Activated naive CD4-positive, alpha-beta T cell treated with anti-CD3 and anti-CD28 coated beads, Interleukin-2, amount 50 U/mL, for 24 hours (primary cell): Measurements from ENCODE around the gene HCST.
"Not testable (repeated sequence)": the region's sequence is repeated elsewhere in the genome, so short reads cannot be mapped to it uniquely, and the experiment has no call there.

Experiments
- H3K27ac Mint-ChIP-seq: one replicate; pipeline ENCODE4 v1.8.0; 2021; ENCODE audit warnings: mild to moderate bottlenecking, mixed read lengths
- H3K27me3 Mint-ChIP-seq: one replicate; pipeline ENCODE4 v1.8.0; 2021; ENCODE audit warnings: mixed read lengths
- H3K36me3 Mint-ChIP-seq: one replicate; pipeline ENCODE4 v1.8.0; 2021; ENCODE audit warnings: mixed read lengths
- H3K4me1 Mint-ChIP-seq: one replicate; pipeline ENCODE4 v1.8.0; 2021; ENCODE audit warnings: mixed read lengths
- H3K4me3 Mint-ChIP-seq: one replicate; pipeline ENCODE4 v1.8.0; 2021; ENCODE audit warnings: mild to moderate bottlenecking, mixed read lengths
- H3K9me3 Mint-ChIP-seq: one replicate; pipeline ENCODE4 v1.8.0; 2021; ENCODE audit warnings: mixed read lengths

Gene HCST

DNA sequence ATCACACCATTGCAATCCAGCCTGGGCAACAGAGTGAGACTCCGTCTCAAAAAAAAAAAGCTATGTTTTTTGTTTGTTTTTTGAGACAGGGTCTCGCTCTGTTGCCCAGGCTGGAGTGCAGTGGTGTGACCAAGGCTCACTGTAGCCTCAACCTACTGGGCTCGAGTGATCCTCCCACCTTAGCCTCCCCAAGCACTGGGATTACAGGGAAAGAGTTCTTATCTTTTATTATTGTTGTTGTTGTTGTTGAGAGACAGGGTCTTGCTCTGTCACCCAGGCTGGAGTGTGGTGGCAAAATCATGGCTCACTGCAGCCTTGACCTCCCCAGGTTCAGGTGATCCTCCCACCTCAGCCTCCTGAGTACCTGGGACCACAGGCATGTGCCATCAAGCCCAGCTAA is 10.5 kb upstream of the HCST start:
- not testable (repeated sequence) for H3K27me3 Mint-ChIP-seq, H3K27ac Mint-ChIP-seq, H3K9me3 Mint-ChIP-seq, H3K4me3 Mint-ChIP-seq
- H3K36me3 Mint-ChIP-seq, result peaks cover 20% of the 10 kb centered on the region
- H3K4me1 Mint-ChIP-seq, result peaks cover 22% of the 10 kb centered on the region

DNA sequence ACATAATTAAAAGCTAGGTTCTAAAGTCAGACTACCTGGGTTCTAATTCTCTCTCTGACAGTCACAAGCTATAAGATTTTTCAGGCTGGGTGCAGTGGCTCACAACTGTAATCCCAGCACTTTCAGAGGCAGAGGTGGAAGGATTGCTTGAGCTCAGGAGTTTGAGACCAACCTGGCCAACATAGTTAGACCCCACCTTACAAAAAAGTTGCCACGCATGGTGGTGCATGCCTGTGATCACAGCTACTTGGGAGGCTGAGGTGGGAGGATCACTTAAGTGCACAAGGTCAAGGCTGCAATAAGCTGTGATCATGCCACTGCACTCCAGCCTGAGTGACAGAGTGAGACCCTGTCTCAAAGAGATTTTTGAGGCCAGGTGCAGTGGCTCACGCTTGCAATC is 8.0 kb upstream of the HCST start:
- Mint-ChIP-seq H3K4me1 (peaks cover 27% of the 10 kb centered on the region), H3K27ac (no peak overlapping the region), H3K4me3 (peak overlapping the region; percentile 49), H3K36me3 (peaks cover 15% of the 10 kb centered on the region), H3K9me3 (no peaks in the 10 kb centered on the region), H3K27me3 (no peaks in the 10 kb centered on the region)

DNA sequence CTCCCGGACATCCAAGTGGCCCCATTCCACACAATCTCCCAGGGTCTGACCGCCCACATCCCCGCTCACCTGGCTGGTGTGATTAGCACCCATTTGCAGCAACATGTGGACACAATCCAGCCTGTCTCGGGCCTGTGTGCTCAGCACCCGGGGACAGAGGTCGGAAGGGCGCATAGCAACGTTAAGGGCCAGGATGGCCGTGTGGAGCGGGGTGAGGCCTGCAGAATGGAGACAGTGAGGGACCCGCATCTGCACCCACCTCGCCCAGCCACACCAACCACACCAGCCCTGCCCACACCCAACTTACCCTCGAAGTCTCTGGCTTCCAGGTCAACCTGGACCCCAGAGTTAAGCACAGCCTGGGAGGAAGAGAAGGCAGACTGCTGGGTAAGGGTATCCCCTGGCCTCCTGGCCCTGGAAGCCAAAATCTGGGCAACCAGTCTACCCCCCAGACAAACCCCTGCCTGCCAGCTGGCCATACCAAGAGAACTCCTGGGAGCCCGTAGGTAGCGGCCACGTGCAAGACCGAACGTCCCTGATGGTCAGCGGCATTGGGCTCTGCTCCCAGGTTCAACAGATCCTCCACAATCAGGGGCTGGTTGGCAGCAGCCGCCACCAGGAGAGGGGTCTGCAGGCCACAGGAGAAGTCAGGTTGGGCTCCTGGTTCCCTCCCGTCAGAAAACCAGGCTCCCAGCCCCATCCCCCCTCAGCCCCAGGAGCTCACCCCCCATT is 6.3 kb upstream of the HCST start:
- H3K27me3 Mint-ChIP-seq, result no peaks in the 10 kb centered on the region
- no peaks in the 10 kb centered on the region for H3K9me3 Mint-ChIP-seq
- H3K36me3 Mint-ChIP-seq, result peaks cover 11% of the 10 kb centered on the region
- H3K4me1 Mint-ChIP-seq, result peaks cover 27% of the 10 kb centered on the region
- H3K27ac Mint-ChIP-seq, result peak overlapping the region; percentile 84
- peak overlapping the region; percentile 90 for H3K4me3 Mint-ChIP-seq

DNA sequence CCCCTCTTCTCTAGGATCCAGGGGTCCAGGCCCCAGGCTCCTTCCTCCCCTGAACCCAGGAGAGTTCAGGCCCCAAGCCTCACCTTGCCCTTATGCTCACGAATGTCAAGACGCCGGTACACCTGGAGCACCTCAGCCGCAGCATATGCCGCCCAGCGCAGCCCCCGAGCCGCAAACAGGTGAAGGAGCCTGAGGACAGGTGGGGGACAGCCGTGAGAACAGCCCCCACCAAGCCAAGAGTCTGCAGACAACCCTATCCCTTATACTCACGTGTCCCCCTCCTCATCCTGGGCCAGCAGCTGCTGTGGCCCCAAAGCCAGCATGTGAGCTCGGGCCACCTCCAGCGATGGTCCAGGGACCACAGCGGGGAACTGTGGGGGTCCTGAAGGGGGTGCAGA is 5.7 kb upstream of the HCST start:
- peaks cover 28% of the 10 kb centered on the region for H3K4me1 Mint-ChIP-seq
- no peak overlapping the region for H3K27ac Mint-ChIP-seq
- no peaks in the 10 kb centered on the region for H3K27me3 Mint-ChIP-seq
- peak overlapping the region; percentile 90 for H3K4me3 Mint-ChIP-seq
- H3K36me3 Mint-ChIP-seq, result peaks cover 11% of the 10 kb centered on the region
- H3K9me3 Mint-ChIP-seq, result no peaks in the 10 kb centered on the region

DNA sequence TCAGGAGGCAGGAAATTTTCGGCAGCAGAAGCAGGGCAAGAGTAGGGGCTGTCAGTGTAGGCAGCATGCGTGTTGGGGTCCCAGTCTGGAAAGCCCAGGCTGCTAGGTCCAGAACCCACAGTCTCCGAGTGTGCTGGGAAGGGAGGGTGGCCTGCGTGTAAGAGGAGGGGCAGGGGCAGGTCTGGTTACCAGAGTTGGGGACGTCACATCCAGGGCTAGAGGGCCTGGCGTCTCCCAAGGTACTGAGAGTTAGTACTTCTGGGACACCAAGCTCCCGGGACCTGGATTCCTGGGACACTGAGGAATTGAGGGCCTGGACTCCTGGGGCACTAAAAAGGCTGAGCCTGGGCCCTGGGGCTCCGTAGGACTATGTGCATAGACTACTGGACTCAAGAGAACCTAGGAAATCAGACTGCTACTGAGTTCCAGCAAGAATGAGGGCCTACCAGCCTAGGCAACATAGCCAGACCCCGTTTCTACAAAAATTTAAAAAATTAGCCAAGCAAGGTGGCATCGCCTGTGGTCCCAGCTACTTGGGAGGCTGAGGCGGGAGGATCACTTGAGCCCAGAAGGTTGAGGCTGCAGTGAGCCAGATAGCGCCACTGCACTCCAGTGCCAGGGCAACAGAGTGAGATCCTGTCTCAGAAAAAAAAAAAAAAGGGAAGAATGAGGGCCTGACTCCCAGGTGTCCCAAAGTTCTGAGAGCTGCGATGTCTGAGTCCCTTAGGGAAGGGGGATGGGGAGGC is 4.5 kb upstream of the HCST start:
- H3K36me3 Mint-ChIP-seq, result peaks cover 7% of the 10 kb centered on the region
- peak overlapping the region; percentile 90 for H3K4me3 Mint-ChIP-seq
- peak overlapping the region; percentile 51 for H3K27ac Mint-ChIP-seq
- H3K4me1 Mint-ChIP-seq, result peaks cover 35% of the 10 kb centered on the region
- no peaks in the 10 kb centered on the region for H3K27me3 Mint-ChIP-seq
- no peaks in the 10 kb centered on the region for H3K9me3 Mint-ChIP-seq

DNA sequence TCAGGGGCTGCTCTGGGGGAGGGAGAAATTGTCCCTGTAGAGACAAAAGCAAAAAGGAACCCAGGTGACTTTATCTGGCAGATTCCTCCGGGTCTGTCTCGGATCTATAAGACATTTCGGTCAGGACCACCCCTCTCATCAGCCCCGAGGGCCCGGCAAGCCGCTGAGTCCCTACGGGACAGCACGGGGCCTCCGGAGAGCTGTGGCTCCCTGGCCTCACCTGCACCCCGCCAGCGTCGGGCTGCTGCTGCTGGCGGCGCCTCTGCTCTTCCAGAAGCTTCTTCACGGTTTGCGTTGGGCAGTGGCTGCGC is 3.9 kb upstream of the HCST start:
- Mint-ChIP-seq H3K27ac (peak overlapping the region; percentile 88), H3K4me1 (peaks cover 37% of the 10 kb centered on the region), H3K4me3 (peak overlapping the region; percentile 90), H3K9me3 (no peaks in the 10 kb centered on the region), H3K36me3 (peaks cover 7% of the 10 kb centered on the region), H3K27me3 (no peaks in the 10 kb centered on the region)

DNA sequence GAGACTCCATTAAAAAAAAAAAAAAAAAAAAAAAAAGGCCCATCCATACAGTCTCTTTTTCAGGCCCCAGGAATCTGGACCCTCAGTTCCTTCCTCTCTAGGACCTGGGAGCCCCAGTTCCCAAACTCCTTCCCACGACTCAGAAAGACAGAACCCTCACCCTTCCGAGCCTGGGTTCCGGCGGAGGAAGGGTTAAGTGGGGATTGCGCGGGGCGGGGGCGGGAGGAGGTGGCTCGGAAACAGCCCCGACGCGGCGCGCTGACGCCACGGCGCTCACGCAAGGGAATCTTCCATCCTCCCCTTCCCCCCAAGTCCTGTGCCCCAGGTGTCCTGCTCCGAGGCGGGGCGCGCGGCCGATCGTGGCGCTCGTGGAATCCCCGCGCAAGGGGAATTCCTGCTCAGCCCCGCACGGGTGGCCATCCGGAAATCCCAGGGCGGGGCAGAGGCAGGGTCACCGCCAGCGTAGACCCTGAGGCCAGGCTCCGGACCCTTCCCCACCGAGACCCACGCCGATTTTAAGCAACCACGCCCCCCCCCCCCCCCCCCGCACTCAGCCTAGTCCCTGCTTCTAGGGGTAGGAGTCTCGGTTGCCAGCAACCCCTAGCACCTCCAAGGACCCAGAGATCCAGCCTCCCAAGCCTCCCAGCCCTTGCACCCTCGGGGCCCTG is 2.6 kb upstream of the HCST start:
- Mint-ChIP-seq H3K27ac (peak overlapping the region; percentile 88), H3K9me3 (no peaks in the 10 kb centered on the region), H3K27me3 (no peaks in the 10 kb centered on the region), H3K4me3 (peak overlapping the region; percentile 90), H3K4me1 (peaks cover 46% of the 10 kb centered on the region), H3K36me3 (peaks cover 7% of the 10 kb centered on the region)

DNA sequence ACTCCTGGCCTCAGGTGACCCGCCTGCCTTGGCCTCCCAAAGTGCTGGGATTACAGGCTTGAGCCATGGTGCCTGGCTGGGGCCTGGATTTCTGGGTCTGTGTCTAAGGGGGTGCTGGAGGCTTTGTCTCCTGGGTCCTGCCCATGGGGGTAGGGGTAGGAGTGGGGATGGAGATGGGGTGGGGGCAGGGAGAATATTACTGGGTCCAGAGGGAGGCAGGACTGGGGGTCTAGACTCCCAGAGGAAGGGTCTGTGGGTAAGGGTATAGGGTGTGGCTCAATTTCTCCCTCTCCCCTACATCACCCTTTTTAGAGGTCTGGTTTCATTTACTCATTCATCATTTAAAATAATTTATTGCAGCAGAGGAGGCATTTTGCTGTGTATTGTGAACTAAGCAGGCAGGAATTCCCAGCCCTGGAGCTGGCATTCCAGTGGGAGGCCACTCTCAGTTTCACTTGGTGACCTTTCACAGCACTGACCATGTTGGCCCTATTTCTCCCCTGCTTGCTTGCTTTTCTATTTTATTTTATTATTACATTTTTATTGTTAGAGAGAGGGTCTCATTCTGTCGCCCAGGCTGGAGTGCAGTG is 1.2 kb upstream of the HCST start:
- peak overlapping the region; percentile 46 for H3K27ac Mint-ChIP-seq
- H3K27me3 Mint-ChIP-seq, result no peaks in the 10 kb centered on the region
- no peaks in the 10 kb centered on the region for H3K9me3 Mint-ChIP-seq
- peaks cover 4% of the 10 kb centered on the region for H3K36me3 Mint-ChIP-seq
- peak overlapping the region; percentile 90 for H3K4me3 Mint-ChIP-seq
- peaks cover 45% of the 10 kb centered on the region for H3K4me1 Mint-ChIP-seq

DNA sequence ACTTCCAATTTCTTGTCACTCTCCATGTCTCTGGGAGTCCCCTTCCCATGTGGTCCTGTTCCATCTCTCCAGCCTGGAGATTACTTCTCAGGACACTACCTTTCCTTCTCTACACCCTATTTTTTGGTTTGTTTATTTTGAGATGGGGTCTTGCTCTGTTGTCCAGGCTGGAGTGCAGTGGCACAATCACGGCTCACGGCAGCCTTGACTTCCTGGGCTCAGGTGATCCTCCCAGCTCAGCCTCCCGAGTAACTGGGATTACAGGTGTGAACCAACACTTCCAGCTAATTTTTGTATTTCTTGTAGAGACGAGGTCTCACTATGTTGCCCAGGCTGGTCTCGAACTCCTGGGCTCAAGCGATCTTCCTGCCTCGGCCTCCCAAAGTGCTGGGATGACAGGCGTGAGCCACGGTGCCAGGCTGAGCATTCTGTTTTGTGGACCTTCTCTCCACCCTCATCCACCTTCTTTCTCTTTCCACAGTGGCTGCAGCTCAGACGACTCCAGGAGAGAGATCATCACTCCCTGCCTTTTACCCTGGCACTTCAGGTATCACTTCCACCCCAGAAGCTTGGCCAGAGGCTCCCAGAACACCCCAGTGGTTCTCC is 644 bp downstream of the HCST start:
- H3K4me1 Mint-ChIP-seq, result peaks cover 45% of the 10 kb centered on the region
- H3K27ac Mint-ChIP-seq, result peak overlapping the region; percentile 85
- no peaks in the 10 kb centered on the region for H3K36me3 Mint-ChIP-seq
- no peaks in the 10 kb centered on the region for H3K9me3 Mint-ChIP-seq
- H3K27me3 Mint-ChIP-seq, result no peaks in the 10 kb centered on the region
- peak overlapping the region; percentile 90 for H3K4me3 Mint-ChIP-seq

DNA sequence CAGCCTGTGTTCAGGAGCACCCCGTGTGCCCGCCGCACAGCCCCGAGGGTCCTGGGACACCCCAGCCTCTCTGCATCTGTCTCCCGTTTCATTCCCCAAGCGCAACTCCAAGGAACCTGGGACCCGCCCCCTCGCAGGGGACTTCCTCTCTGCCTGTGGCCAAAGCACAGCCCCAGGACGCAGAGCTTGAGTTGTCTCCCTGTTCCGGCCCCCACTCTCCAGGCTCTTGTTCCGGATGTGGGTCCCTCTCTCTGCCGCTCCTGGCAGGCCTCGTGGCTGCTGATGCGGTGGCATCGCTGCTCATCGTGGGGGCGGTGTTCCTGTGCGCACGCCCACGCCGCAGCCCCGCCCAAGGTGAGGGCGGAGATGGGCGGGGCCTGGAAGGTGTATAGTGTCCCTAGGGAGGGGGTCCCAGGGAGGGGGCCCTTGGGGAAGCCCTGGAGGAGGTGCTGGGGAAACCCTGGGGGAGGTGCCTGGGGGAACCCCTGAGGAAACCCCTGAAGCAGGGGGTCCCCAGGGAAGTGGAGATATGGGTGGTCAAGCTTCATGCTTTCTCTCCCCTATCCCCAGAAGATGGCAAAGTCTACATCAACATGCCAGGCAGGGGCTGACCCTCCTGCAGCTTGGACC is 1.3 kb downstream of the HCST start:
- Mint-ChIP-seq H3K36me3 (no peaks in the 10 kb centered on the region), H3K27me3 (no peaks in the 10 kb centered on the region), H3K9me3 (no peaks in the 10 kb centered on the region), H3K4me3 (peak overlapping the region; percentile 90), H3K27ac (peak overlapping the region; percentile 85), H3K4me1 (peaks cover 44% of the 10 kb centered on the region)

DNA sequence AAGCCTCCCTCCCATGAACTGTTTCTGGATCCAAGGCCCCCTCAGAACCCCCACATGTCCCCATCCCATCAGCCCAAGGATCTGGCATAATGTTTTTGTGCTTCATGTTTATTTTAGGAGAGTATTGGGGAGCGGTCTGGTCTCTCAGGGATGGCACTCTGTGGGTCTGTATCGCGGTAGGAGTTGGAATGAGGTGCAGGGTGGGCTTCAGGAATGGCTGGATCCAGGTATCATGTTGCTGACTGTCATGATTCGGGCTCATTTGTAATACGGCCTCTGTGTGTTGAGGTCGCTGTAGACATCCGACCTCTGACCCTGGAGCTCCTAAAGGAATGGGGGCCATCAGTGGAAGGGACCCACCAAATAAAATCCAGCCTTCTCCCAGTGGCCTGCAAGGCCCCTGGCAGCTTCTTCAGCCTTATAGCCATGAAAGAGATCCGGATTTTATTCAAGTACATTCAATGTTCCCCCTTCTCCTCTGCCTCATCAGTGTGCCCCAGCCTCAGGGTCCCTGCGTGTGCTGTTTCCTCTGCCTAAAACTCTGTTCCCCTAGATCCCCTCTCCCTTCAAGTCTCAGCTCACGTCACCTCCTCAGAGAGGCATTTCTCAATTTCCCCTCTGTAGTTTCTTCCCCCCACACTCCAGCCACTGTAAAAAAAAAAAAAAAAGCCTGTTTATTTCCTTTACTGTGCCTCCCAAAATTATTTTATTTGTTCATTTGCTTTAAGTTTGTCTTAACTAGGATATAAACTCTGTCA is 2.2 kb downstream of the HCST start:
- Mint-ChIP-seq H3K27me3 (no peaks in the 10 kb centered on the region), H3K36me3 (no peaks in the 10 kb centered on the region), H3K27ac (peak overlapping the region; percentile 66), H3K4me1 (peaks cover 50% of the 10 kb centered on the region), H3K4me3 (peak overlapping the region; percentile 72), H3K9me3 (no peaks in the 10 kb centered on the region)

DNA sequence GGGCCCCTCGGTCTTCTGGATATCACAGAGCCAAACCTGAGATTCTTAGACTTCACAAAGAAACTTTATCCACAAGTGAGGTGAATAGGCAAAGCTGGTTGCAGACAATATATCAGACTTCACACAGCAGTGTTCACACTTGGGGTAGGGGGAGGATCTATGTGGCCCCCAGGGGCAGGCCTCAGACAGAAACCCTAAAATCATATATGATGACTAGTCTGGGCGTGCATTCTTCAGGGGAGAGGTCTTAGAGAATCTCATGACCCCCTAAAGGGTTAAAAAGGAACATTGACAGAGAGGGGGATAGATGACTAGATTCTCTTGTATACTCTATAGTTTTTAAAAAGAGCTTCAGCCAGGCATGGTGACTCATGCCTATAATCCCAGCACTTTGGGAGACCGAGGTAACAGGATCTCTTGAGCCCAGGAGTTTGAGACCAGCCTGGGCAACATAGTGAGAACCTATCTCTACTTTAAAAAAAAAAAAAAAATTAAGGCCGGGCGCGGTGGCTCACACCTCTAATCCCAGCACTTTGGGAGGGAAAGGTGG is 2.9 kb downstream of the HCST start:
- H3K9me3 Mint-ChIP-seq, result no peaks in the 10 kb centered on the region
- H3K27ac Mint-ChIP-seq, result peak overlapping the region; percentile 61
- peak overlapping the region; percentile 39 for H3K4me3 Mint-ChIP-seq
- H3K36me3 Mint-ChIP-seq, result no peaks in the 10 kb centered on the region
- peaks cover 52% of the 10 kb centered on the region for H3K4me1 Mint-ChIP-seq
- no peaks in the 10 kb centered on the region for H3K27me3 Mint-ChIP-seq

DNA sequence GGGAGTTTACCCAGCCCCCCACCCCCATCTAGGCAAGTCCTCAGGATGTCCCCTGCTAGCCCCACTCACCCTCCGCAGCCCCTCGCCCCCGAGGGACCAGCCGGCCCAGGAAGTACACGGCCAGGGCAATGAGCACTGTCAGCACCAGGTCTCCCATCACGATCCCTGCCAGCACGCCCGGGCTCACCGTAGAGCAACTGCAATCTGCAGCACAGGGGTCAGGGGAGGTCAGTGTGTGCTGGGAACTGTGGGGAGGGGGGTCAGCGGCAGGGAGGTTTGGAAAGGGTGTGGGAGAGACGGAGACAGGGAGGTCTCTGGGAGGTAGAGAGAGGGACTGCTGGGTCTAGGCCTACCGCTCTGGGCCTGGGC is 5.0 kb downstream of the HCST start:
- Mint-ChIP-seq H3K9me3 (no peaks in the 10 kb centered on the region), H3K4me1 (peaks cover 55% of the 10 kb centered on the region), H3K4me3 (peak overlapping the region; percentile 30), H3K27me3 (no peaks in the 10 kb centered on the region), H3K27ac (no peak overlapping the region), H3K36me3 (no peaks in the 10 kb centered on the region)

DNA sequence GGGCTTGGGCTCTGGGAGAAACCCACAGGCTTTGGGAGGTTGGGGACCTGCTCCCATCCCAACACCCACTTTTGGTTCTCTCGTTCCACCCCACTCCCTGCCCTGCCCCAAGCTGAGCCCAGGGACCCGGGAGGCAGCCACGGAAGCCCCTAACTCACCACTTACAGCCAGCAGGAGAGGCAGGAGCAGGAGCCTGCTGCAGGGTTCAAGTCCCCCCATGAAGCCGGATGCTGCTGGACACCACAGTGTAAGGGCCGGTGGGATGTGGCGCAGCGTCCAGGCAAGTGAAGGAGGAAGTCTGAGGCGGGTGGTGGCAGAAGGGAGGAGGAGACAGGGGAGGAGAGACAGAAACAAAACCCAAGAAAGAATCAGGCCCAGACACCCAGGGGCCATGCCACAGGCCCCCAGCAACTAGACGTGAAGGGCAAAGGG is 5.7 kb downstream of the HCST start, which contains the start of gene TYROBP:
Gene TYROBP (minus strand): TSS at position 286 of the 432 bp plus-strand sequence. CDS start 67 bp downstream, at position 219.
- Mint-ChIP-seq H3K4me1 (peaks cover 48% of the 10 kb centered on the region), H3K27ac (peak within 1 kb of the TSS; percentile 25), H3K9me3 (no peaks in the 10 kb centered on the region), H3K4me3 (peak within 1 kb of the TSS; percentile 51), H3K36me3 (no peaks in the 10 kb centered on the region), H3K27me3 (no peaks in the 10 kb centered on the region)
